TTC549 (cell line): ENCODE measurements around the gene VWA1.
"Not testable (repeated sequence)": the region's sequence is repeated elsewhere in the genome, so short reads cannot be mapped to it uniquely, and the experiment has no call there.

ENCODE experiments used
- FAIRE-seq: peaks from 2 replicates; lab custom pipeline; 2012; peaks lifted over from hg19 to GRCh38; lab: Jason Lieb, UNC

VWA1 gene

GRCh38 chr1:1437033-1437903 lies 1.8 kb downstream of the VWA1 start:
- FAIRE-seq, result no peak

- FAIRE-seq, result no peak
Measured at GRCh38 chr1:1437904-1438376, 2.5 kb downstream of the VWA1 start.

GRCh38 chr1:1438531-1439381 lies 3.3 kb downstream of the VWA1 start:
- no peak for FAIRE-seq

GRCh38 chr1:1439546-1440261 lies 4.2 kb downstream of the VWA1 start:
- FAIRE-seq, result no peak

- no peak for FAIRE-seq
Measured at GRCh38 chr1:1440262-1441001, 4.9 kb downstream of the VWA1 start.

- no peak for FAIRE-seq
Measured at GRCh38 chr1:1441002-1441888, 5.8 kb downstream of the VWA1 start.

GRCh38 chr1:1442069-1442770 lies 6.7 kb downstream of the VWA1 start:
- no peak for FAIRE-seq

GRCh38 chr1:1446631-1447030 lies 11.1 kb downstream of the VWA1 start:
- not testable (repeated sequence) for FAIRE-seq

GRCh38 chr1:1449099-1449739 lies 13.7 kb downstream of the VWA1 start, which contains the start of gene ATAD3C:
ATAD3C (plus strand) TSS chr1:1449689; CDS start chr1:1450684, 995 bp downstream.
- no peak for FAIRE-seq

GRCh38 chr1:1450616-1451015 lies 15.1 kb downstream of the VWA1 start:
- FAIRE-seq, result not testable (repeated sequence)

- no peak for FAIRE-seq
Measured at GRCh38 chr1:1451696-1452364, 16.3 kb downstream of the VWA1 start.

- not testable (repeated sequence) for FAIRE-seq
Measured at GRCh38 chr1:1452365-1452739, 16.9 kb downstream of the VWA1 start.

GRCh38 chr1:1452882-1453281 lies 17.4 kb downstream of the VWA1 start:
- FAIRE-seq, result no peak

GRCh38 chr1:1454286-1455056 lies 19.0 kb downstream of the VWA1 start:
- not testable (repeated sequence) for FAIRE-seq

- no peak for FAIRE-seq
Measured at GRCh38 chr1:1455366-1455884, 19.9 kb downstream of the VWA1 start.

GRCh38 chr1:1455934-1456333 lies 20.4 kb downstream of the VWA1 start:
- not testable (repeated sequence) for FAIRE-seq

GRCh38 chr1:1456683-1457255 lies 21.3 kb downstream of the VWA1 start:
- FAIRE-seq, result not testable (repeated sequence)
